K562 (cell line): Measurements from ENCODE around the gene VPS13D. TPM values are rescaled to one million over a fixed set of nuclear protein-coding genes. Genes with fewer than 3 reads are reported as not detected.

Source experiments
- CBX2 ChIP-seq: fragments of 200-600 bp; sonication (generic); IDR thresholded peaks from one replicate; pipeline ENCODE4 v1.6.1; 2012; ENCODE audit warnings: mild to moderate bottlenecking, low read length, inconsistent platforms; ENCODE audit not compliant: insufficient read depth, poor library complexity, severe bottlenecking
- CBX3 ChIP-seq, 2 experiments: IDR thresholded peaks; 1 replicate in 1 of 2; 2 replicates in 1 of 2; pipeline ENCODE4 v1.6.1; 2012; ENCODE audit warnings: inconsistent platforms in 2 of 2, low read length in 2 of 2, borderline replicate concordance in 1 of 2, control low read depth in 1 of 2
- CHD1 ChIP-seq: fragments of 200-600 bp; sonication (generic); IDR thresholded peaks from one replicate; pipeline ENCODE4 v1.6.1; 2012; ENCODE audit warnings: mild to moderate bottlenecking, moderate library complexity, low read length, inconsistent platforms
- CSDE1 ChIP-seq, 2 experiments: fragments of 450-650 bp; IDR thresholded peaks; 2 replicates each; pipeline ENCODE4 v1.6.1; 2016; ENCODE audit warnings: mild to moderate bottlenecking in 1 of 2
- ELF2 ChIP-seq: fragments of 250-450 bp; sonication (Bioruptor Pico); IDR thresholded peaks from 2 replicates; pipeline ENCODE4 v1.5.0; 2021; ENCODE audit warnings: mild to moderate bottlenecking
- LARP7 ChIP-seq: fragments of 450-650 bp; IDR thresholded peaks from 2 replicates; pipeline ENCODE4 v1.6.1; 2016
- NR2C1 ChIP-seq, 2 experiments: fragments of 450-650 bp; IDR thresholded peaks; 2 replicates each; pipeline ENCODE4 v1.6.1; 2017; ENCODE audit warnings: mild to moderate bottlenecking in 2 of 2, antibody characterized with exemption in 1 of 2, inconsistent platforms in 1 of 2, missing compliant biosample characterization in 1 of 2, missing genetic modification characterization in 1 of 2
- ZNF57 ChIP-seq: fragments of 450-650 bp; formaldehyde crosslinking; IDR thresholded peaks from 2 replicates; pipeline ENCODE4 v1.4.0; 2020; ENCODE audit warnings: mild to moderate bottlenecking, moderate library complexity
- polyA plus RNA-seq, 8 experiments: library from polyadenylated mRNA; depleted of rRNA in 4 of 8; stranded (reverse) in 5 of 8; unstranded in 3 of 8; fragments of >200 nt; fragmentation: Nextera tagmentation in 2 of 8; fragmentation: Illumina TruSeq in 1 of 8; extraction: Ambion mirVana in 2 of 8; extraction: Trizol in 1 of 8; gene quantifications; 2 replicates each; pipeline versions ENCODE4 v1.2.1 to v1.2.3, GENCODE V29; 2011 to 2014; ENCODE audit warnings: inconsistent platforms in 1 of 8, missing spikeins in 1 of 8
- total RNA-seq, 7 experiments: library from RNA; depleted of rRNA in 6 of 7; stranded (reverse); fragments of >200 nt in 6 of 7; fragmentation: Illumina TruSeq in 2 of 7; extraction: Trizol in 2 of 7; gene quantifications; 2 replicates each; pipeline versions ENCODE4 v1.2.1 to v1.2.3, GENCODE V29; 2011 to 2021; ENCODE audit warnings: low replicate concordance in 1 of 7
- TF ChIP-seq, protein P1 (sequence below), 2 experiments: fragments of 450-650 bp; IDR thresholded peaks; 2 replicates each; pipeline ENCODE4 v1.6.1; 2016; ENCODE audit warnings: mild to moderate bottlenecking in 2 of 2, borderline replicate concordance in 1 of 2, low read depth in 1 of 2, moderate library complexity in 1 of 2
- TF ChIP-seq, protein P2 (sequence below): IDR thresholded peaks from 2 replicates; pipeline ENCODE4 v1.6.1; 2014; ENCODE audit warnings: antibody characterized with exemption
- TF ChIP-seq, protein P3 (sequence below), 2 experiments: fragments of 450-650 bp in 1 of 2; sonication (generic) in 1 of 2; formaldehyde crosslinking; conservative IDR thresholded peaks; 2 replicates each; pipeline versions ENCODE4 v1.4.0 to v1.8.1; 2020 to 2022; ENCODE audit warnings: mild to moderate bottlenecking in 1 of 2, missing genetic modification reagents in 1 of 2
- TF ChIP-seq, protein P4 (sequence below): fragments of 450-650 bp; formaldehyde crosslinking; IDR thresholded peaks from 2 replicates; pipeline ENCODE4 v1.4.0; 2020; ENCODE audit warnings: mild to moderate bottlenecking, moderate library complexity
- TF ChIP-seq, protein P5 (sequence below): fragments of 250-450 bp; sonication (Bioruptor Pico); IDR thresholded peaks from 2 replicates; pipeline ENCODE4 v1.8.0; 2022; ENCODE audit warnings: moderate library complexity, mild to moderate bottlenecking, inconsistent platforms

VPS13D gene
- total and polyA plus RNA-seq, 9 of the 15 experiments (the other 6 are each of a cell fraction or from before 2014, with no cell fraction given) = 6.1 to 51.5 (median 38.5) TPM

DNA sequence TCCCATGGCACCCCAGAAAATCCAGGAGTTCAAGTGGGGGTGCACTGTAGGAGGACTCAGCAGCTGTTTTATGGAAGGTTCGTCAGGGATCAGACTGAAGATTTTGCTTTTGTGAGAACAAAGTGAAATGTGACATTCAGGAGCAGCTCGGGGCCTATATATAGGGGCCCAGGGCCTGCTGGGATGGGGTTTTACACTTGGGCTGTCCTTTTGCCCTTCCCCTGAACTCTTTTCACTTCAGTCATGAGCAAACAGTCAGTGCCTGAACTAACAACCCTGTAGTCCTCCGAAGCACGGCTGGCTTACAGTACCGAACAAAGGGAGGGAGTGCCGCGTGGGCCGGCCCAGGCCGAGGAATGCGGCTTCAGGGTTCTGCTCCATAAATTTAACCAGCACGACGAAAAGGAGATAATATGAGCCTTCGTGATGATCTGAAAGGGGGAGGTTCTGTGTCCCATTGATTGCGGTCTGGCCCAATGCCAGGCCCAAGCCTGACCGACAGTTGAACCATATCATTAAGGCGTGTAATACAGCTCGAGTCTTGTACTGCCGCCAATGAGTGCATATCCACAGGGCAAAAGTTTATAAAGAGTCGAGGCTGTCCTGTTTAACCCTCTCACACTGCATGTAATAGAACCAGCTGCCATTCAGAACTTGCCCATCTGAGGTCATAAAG, 248.2 kb downstream of the VPS13D start (continued):
- TF ChIP-seq, protein P1, sequence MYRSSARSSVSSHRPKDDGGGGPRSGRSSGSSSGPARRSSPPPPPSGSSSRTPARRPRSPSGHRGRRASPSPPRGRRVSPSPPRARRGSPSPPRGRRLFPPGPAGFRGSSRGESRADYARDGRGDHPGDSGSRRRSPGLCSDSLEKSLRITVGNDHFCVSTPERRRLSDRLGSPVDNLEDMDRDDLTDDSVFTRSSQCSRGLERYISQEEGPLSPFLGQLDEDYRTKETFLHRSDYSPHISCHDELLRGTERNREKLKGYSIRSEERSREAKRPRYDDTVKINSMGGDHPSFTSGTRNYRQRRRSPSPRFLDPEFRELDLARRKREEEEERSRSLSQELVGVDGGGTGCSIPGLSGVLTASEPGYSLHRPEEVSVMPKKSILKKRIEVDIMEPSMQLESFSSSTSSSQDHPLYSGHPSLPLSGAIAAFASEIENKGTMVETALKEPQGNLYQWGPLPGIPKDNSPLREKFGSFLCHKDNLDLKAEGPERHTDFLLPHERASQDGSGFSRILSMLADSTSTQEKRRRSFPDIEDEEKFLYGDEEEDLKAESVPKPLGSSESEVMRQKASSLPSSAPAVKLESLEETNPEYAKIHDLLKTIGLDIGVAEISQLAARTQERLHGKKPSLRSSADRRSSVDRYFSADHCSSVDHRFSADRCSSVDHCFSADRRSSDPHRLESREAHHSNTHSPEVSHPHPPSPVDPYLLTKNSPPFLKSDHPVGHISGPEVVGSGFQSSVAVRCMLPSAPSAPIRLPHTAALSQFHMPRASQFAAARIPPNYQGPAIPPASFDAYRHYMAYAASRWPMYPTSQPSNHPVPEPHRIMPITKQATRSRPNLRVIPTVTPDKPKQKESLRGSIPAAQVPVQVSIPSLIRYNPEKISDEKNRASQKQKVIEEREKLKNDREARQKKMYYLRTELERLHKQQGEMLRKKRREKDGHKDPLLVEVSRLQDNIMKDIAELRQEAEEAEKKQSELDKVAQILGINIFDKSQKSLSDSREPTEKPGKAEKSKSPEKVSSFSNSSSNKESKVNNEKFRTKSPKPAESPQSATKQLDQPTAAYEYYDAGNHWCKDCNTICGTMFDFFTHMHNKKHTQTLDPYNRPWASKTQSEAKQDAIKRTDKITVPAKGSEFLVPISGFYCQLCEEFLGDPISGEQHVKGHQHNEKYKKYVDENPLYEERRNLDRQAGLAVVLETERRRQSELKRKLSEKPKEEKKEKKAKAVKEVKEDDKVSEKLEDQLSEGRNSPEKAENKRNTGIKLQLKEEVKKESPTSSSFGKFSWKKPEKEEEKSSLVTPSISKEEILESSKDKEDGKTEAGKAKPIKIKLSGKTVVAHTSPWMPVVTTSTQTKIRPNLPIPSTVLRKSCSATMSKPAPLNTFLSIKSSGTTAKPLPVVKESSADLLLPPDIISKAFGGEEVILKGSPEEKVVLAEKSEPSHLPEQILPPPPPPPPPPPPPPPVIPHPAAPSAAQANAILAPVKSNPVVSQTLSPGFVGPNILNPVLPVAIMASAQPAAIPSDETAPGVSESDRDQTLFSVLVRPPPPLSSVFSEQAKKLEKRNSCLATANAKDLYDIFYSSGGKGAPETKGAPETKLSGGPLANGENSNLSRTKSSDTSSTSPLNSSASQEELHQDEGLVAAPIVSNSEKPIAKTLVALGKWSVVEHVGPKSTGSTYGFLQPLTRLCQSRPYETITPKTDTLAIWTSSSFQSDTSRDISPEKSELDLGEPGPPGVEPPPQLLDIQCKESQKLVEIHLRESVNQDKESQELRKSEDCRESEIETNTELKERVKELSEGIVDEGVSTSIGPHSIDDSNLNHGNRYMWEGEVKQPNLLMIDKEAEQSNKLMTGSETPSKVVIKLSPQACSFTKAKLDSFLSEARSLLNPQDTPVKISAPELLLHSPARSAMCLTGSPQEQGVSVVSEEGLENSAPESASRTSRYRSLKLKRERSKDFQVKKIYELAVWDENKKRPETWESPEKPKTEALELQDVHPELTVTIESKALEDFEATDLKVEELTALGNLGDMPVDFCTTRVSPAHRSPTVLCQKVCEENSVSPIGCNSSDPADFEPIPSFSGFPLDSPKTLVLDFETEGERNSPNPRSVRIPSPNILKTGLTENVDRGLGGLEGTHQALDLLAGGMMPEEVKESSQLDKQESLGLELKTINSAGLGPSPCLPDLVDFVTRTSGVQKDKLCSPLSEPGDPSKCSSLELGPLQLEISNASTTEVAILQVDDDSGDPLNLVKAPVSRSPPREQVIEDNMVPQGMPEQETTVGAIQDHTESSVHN (IDR thresholded peaks at IDR 0.05; ENCODE audit: borderline replicate concordance in 1 of 2, low read depth in 1 of 2) = no peak
- no peak for TF ChIP-seq ELF2
- TF ChIP-seq, protein P2, sequence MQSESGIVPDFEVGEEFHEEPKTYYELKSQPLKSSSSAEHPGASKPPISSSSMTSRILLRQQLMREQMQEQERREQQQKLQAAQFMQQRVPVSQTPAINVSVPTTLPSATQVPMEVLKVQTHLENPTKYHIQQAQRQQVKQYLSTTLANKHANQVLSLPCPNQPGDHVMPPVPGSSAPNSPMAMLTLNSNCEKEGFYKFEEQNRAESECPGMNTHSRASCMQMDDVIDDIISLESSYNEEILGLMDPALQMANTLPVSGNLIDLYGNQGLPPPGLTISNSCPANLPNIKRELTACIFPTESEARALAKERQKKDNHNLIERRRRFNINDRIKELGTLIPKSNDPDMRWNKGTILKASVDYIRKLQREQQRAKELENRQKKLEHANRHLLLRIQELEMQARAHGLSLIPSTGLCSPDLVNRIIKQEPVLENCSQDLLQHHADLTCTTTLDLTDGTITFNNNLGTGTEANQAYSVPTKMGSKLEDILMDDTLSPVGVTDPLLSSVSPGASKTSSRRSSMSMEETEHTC = 0 out of 2 replicates have a peak, but pooled peaks have one; percentile 60
- TF ChIP-seq, protein P3, sequence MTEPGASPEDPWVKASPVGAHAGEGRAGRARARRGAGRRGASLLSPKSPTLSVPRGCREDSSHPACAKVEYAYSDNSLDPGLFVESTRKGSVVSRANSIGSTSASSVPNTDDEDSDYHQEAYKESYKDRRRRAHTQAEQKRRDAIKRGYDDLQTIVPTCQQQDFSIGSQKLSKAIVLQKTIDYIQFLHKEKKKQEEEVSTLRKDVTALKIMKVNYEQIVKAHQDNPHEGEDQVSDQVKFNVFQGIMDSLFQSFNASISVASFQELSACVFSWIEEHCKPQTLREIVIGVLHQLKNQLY (CRISPR knock-in tag; conservative IDR thresholded peaks at IDR 0.05) = no peak
- no peak for TF ChIP-seq CHD1
- TF ChIP-seq CBX2 = no peak
- TF ChIP-seq, protein P4, sequence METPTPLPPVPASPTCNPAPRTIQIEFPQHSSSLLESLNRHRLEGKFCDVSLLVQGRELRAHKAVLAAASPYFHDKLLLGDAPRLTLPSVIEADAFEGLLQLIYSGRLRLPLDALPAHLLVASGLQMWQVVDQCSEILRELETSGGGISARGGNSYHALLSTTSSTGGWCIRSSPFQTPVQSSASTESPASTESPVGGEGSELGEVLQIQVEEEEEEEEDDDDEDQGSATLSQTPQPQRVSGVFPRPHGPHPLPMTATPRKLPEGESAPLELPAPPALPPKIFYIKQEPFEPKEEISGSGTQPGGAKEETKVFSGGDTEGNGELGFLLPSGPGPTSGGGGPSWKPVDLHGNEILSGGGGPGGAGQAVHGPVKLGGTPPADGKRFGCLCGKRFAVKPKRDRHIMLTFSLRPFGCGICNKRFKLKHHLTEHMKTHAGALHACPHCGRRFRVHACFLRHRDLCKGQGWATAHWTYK = peak; percentile 80
- peak in 1 of 2 experiments; percentile 86; a peak in 2 of 3 replicates for TF ChIP-seq CBX3 (IDR thresholded peaks at IDR 0.05; ENCODE audit: borderline replicate concordance in 1 of 2, low read length in 2 of 2)
- peak; percentile 52; the same call in 1 of the 2 replicates for TF ChIP-seq NR2C1 (IDR thresholded peaks at IDR 0.05)
- TF ChIP-seq NR2C1 (tag; IDR thresholded peaks at IDR 0.05) = peak; percentile 56; the same call in 1 of the 2 replicates
- TF ChIP-seq, protein P5, sequence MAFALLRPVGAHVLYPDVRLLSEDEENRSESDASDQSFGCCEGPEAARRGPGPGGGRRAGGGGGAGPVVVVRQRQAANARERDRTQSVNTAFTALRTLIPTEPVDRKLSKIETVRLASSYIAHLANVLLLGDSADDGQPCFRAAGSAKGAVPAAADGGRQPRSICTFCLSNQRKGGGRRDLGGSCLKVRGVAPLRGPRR (CRISPR knock-in tag) = peak; percentile 82; the same call in 1 of the 2 replicates
- TF ChIP-seq ZNF57 (CRISPR knock-in tag) = 0 out of 2 replicates have a peak, but pooled peaks have one; percentile 18
- no peak for TF ChIP-seq LARP7
- 0 out of 4 replicates have a peak, but pooled peaks of 1 of the 2 experiments have one; percentile 50 for TF ChIP-seq CSDE1 (IDR thresholded peaks at IDR 0.05)
